NCI-H446 (cell line): ENCODE results near the gene TXNL1.
A peak's percentile ranks its signal among the peaks of the same experiment; 100 is the strongest.
"Not testable (repeated sequence)": the region's sequence is repeated elsewhere in the genome, so short reads cannot be mapped to it uniquely, and the experiment has no call there.

Experiments
- DNase-seq, 2 experiments: peaks; one replicate each; lab custom pipeline; 2025; lab: John Stamatoyannopoulos, UW

The TXNL1 gene

DNA sequence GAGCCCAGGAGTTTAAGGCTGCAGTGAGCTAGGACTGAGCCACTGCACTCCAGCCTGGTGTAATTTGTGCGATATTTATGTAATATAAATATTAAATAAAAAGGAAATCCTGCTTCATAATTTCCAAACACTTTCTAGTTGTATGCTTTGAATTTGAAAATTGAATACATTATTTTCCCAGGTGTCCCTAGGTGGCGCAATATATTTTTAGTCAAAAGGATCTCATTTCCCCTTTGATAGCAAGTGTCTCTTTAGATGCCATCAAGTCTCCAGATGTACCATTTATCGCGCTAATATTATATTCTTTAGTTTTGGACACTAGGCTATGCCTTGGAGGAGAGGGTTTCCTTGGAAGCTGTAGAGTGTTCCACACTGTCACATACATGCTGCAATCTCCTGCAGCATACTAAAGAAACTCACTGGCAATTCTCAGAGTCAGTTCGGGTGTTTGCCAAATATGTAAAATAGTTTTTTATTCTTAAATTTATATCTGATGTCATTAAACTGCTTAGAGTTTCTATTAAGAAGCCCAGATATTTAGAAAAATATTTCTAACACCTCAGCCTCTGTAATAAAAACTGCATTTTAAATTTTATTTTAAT is 7.1 kb upstream of the TXNL1 start:
- DNase-seq = peak in 1 of 2 experiments; percentile 18

DNA sequence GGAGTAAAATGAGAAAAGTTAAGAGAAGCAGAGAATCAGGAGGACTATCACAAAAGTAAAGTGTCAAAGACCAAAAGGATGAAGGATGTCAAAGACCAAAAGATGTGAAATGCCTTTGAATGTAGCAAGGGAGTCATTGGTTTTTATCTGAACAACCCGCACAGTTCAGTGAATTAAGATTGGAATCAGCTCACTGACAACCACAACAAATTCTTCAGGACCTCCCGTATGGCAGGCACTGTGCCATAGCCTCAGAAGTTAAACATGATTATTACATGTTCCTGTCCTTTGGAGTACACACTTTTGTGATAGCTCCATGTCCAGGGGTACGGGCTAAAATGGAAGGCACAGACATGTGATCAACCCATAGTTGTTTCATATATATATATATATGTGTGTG is 5.0 kb upstream of the TXNL1 start:
- no peak for DNase-seq

DNA sequence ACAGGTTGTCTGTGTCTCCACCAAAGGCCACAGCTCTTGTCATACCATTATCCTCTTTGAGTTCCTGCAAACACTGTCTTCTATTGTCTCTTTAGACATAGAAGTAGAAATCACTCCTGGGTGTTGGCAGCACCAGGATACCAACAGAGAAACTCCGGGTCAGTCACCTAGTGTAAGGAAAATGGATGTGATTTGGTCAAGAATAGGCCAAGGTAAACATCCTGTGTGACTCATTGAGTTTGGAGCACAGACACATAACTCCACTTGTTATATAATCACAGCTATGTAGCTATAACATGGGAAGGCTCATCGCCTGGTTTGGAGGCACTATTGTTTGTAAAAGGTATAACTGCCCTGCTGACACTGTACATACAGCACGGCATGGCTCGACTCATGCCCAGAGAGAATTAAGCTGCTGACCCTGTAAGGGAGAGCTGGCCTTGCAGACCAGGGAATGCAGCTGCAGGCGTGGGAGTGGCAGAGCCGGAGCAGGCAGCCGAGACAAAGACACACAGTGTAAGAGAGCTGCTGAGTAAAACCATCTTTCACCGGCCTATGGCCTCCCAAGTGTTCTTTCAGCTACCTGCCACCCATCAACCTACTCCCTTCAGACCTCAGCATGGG is 3.4 kb upstream of the TXNL1 start:
- no peak for DNase-seq

DNA sequence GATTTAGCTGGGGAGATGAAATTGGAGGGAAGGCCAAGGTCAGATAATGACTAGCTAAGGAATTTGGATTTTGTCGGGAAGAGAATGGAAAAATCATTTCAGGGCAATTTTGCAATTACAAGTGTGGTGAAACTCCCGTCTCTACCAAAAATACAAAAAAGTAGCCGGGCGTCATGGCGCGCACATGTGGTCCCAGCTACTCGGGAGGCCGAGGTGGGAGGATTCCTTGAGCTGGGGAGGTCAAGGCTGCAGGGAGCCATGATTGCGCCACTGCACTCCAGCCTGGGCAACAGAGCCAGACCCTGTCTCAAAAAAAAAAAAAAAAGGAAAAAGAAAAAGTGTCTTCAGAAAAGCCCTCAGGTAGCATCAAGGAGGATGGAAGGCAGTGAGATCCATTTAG is 1.2 kb upstream of the TXNL1 start:
- no peak for DNase-seq

DNA sequence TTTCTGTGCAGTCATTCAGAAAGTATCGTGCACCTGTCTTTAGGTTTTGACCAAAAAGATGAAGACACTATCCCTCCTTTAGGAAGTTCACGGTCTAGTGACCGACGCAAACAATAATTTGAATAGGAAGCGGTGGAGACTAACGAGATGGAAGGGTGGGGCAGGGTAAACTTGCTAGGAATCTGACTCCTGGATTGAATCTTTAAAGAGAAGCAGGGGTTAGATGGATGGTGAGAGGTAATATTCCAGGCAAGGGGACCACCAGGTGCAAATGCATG is 651 bp upstream of the TXNL1 start:
- DNase-seq = no peak

DNA sequence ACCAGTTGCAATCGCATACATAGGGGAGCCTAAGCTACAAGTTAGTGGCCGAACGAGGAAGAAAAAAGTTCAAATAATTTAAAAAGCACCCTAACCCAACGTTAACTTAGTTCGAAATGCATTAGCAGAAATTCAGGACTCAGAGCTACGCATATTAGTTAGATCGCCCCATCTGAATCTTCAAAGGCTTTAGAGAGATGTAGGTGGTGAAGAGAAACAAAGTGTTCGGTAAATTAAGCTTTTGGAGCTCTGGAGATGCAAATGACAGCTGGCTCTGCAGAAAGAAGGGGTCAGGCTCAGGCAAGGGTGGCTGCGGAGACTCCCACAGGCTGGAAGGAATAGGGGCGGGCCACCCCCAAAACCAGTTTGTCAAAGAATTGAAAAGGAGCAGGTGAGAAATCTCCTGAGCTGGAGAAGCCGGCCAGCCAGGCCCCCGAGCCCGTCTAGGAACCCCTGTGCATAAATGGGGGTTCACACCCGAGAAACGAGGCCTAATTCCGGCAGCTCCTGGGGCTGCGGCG is 621 bp downstream of the TXNL1 start:
- no peak for DNase-seq

DNA sequence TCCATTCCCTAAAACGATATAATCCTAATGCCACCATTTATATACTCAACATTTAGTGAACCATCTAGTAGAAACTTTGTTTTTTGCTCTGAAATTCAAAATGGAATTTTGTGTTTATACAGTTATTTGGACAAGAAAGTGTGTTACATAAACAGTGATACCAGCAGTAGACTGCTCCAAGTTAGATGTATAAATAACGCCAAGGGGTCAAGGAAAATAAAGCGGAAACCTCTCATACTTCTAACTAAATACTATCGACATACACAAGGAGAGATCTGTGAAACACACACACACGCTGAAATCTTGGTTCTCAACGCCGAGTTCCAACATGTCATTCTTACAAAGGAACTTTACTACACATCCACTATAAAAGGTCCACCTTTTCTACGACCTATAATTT is 1.2 kb downstream of the TXNL1 start:
- DNase-seq = no peak

DNA sequence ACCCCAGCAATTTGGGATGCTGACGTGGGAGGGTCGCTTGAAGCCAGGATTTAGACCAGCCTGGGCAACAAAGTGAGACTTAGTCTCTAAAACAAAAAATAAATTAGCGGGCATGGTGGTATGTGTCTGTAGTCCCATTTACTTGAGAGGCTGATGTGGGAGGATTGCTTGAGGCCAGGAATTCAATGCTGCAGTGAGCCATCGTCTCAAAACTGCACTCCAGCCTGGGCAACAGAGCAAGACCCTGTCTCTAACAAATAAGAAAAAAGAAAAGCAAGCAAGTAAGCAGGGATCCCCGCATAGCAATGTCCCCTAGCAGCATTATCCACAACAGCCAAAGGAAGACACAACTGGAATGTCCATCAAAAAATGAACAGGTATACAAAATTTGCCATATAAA is 3.4 kb downstream of the TXNL1 start:
- DNase-seq = no peak

DNA sequence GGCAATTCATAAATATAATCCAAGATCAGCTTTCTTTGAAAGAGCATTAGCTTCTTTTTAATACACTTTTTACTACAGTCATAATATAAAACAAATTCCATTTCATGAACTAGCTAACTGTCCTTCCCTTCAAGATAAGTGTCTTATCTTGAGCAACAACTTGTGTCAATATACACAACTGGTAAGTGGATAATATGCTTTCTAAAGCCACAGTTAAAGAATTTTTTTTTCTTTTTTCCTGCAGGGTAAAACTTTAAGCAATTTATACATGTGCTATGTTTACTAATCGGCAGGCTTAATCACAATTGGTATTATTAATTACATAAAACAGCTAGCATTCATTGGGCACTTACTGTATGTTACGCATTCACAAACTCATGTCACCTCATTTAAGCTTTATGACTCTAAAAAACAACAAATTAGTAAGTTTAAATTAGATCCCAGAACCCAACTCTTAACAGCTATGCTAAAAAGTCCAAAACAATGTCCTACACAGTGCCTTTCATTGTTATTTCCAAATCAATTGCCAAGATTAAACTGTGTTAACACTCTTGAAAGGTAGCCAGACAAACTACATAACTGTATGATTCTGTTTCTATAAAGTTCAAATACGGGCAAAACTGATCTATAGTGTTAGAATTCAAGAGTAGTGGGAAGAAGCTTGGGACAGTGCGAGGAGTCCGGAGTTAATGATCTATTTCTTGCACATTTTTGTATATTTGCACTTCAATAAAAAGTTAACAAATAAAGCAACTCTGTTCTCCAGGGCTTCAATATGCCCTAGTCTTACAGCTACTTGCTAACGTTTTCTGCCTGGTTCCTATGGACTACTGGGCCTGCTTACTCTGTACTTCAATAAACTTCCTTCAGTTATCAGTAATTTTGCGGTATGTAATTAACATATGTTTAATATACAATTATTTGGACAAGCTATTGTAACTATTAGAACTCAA is 6.0 kb downstream of the TXNL1 start:
- no peak for DNase-seq

DNA sequence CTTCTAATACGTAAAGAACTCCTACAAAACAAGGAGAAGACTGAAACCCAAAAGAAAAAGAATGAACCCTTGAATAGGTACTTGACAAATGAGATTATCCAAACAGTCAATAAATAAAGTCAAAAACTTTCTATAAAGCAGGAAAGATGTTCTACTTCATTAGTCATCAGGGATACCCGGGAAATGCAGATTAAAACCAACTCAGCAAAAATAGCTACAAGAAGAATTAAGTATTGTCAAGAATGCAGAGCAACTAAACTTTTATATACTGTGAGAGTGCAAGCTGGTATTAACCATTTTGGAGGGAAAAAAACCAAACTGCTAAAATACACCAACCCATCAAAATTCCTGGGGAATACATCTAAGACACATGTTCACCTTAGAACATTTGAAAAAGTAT is 10.4 kb downstream of the TXNL1 start:
- DNase-seq = no peak

DNA sequence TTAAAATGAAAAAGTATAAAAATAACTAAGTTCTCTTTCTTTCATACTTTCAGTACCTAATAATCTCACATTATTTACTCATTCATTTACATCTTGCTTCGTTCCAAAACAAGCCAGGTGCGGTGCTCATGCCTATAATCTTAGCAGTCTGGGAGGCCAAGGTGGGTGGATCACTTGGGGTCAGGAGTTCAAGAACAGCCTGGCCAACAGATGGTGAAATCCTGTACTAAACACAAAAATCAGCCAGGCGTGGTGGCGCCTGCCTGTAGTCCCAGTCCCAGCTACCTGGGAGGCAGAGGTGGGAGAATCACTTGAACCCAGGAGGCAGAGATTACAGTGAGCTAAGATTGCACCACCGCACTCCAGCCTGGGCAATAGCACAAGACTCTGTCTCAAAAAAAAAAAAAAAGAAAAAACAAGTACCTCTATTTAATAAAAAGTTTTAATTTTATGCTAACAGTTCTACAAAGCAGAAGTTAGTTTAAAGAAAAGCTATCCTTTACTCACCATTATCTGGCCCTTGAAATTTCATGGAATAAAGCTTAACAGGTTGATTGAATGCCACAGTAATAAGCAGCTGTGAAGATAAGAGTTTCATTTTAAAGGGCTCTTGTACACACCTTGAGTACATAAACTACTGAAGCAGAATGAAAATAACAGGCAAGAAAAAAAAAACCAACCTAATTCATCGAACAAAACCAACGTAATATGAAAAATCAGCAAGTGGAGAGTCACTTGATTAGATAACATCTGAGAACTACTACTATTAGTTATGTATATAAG is 22.5 kb downstream of the TXNL1 start:
- no peak for DNase-seq

DNA sequence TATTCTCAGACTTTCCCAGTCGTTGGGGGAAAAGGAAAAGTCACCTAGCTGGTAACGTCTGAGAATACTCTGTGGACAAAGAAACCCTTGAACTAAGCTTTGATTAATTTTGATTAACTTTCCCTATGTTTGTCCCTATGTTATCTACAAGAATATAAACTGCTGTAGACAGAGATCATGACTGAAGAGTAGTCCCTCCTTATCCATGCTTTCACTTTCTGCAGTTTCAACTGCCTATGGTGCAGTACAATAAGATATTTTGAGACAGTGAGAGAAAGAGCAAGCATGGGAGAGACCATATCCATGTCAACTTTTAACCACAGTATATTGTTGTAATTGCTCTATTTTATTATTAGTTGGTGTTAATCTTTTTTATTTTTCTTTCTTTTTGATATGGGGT is 31.8 kb downstream of the TXNL1 start:
- no peak for DNase-seq

DNA sequence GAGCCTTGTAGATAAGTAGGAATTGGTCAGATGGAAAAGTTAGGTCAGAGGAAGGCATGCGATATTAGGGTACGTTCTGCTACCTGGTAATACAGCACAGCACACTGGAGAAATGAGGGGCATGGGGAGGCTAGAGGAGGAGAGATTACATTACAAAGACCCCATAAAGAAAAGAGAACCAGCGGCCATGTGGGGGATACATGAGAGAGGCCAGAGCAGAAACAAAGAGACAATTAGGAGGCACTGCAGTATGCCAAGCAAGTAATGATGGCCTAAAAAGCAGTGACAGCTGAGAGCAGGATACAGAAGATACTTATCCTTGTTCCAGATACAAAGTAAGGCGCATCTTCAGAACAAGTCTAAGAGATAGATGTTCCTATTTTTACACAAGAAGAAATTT is 40.0 kb downstream of the TXNL1 start:
- no peak for DNase-seq

DNA sequence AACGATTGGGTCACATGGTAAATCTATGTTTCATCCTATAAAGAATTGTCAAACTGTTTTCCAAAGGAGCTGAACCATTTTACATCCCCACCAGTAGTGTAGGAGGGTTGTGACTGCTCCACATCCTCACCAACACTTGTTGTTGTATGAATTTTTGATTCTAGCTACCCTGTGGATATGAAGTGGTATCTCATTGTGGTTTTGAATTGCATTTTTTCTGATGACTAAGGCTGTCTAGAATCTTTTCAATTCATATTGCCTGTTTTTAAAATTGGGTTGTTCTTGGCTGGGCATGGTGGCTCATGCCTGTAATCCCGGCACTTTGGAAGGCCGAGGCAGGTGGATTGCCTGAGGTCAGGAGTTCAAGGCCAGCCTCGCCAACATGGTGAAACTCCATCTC is 44.5 kb downstream of the TXNL1 start:
- DNase-seq = no peak

DNA sequence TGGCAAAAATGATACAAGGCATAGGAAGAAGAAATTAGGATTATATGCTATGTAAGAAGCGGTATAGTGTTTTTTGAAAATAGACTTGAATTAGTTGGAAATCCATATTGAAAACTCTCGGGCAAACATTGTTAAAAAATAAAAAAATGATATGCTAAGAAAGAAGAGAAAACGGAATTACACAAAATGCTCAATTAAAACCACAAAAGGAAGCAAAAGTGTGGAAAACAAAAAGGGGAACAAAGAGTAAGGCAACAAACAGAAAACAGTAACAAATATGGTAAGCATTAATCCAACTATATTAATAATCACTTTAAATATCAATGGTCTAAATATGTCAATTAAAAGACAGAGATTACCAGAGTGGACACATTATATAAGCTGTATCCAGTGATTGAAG is 58.4 kb downstream of the TXNL1 start:
- no peak for DNase-seq

DNA sequence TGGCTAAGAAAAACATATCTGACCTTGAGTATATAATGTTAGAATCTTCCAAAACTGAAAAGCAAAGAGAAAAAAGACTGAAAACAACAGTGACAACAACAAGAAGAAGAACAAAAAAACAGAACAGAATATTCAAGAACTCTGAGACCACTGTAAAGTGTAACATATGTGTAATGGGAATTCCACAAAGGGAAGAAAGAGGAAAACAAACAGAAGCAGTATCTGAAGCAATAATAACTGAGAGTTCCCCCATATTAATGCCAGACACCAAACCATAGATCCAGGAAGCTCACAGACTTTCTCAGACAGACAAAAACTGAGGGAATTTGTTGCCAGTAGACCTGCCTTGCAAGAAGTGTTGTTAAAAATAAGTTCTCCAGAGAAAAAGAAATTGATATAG is 58.9 kb downstream of the TXNL1 start:
- DNase-seq = no peak

DNA sequence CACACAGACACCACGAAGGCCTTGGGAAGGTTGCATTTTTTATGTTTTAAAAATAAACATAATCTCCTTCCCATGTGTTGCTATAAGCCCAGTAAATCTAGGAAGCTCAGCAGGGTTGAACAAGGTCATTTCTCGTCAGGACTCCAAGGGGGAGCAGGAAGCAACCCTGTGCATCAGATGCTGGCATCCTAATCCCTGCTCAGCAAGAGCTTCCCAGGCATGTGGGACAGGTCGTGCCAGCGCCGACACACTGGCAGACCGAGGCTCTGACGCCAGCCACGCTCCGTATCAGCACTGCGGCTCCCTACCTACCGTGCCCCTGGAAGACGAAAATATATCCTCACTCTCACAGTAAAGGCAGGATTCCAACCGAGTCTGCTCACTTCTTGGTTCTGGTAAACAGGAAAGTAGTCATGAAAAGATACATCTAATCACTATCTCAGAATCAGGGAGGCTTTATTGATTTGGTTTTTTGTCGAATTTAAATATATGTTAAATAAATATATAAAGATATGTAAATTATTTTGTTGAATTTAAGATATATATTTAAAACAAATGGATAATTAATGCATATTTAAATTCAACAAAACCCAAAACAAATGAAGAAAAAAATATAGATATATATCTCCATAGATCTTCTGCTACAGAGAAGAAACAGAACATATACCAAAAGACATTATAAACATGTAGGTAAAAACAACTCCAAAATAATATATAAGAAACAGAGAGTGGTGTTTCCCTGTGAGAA is 61.4 kb downstream of the TXNL1 start:
- DNase-seq = peak in 1 of 2 experiments; percentile 40

DNA sequence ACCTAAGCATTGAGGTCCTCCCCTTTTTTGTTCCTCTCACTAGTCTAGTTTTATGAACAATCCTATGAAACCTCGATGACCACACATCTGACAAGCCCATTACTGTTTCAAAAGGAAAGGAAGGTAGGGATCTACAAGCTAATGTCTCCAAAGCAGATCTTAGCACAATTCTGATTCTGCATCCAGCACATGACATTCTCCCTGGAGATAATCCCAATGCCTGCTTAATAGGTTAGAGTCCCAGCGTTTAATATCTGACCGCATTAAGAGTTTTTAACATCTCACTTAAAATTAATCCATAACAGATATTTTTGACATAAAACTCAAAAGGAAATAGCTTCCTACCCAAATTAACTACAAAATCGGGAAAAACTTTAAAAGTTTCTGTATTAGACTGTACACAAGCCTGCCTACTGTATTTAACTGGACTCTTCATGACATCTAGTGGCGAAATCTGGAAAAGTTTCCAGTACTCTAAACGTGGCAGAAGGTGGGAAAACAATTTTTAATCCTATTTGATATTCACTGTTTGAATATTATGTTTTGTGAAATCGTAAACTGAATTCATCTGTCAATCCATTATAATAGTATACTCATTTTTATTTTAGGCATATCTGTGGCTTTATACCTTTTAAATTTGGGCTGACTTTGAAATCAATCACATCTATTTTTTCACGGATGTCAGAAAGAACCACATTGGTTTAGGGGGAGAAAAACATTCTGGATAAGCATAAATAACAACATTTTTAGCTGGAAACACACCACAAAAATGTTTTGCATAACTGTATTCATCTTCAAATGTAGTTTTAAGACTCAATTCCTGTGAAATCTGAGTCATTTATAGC is 62.4 kb downstream of the TXNL1 start:
- peak; percentile 51 to 75 for DNase-seq

DNA sequence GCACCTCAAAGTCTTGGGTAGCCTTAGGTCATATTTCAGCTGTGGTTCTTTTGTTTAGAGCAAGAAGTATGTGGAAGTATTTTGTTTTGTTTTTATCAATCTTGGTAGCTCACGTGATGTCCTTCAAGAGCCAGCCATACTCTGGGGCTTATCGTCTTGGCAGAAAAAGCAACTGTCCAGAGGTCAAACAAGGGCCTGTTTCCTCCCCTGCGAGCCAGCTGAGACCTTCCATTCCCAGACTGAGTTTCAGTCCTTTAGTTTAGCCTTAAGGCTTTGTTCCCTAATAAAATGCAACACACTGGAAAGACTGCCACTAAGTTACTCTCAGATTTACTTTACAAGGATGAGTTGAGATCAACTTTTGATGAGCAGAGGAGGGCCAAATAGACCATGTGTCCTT is 63.5 kb downstream of the TXNL1 start:
- no peak for DNase-seq

DNA sequence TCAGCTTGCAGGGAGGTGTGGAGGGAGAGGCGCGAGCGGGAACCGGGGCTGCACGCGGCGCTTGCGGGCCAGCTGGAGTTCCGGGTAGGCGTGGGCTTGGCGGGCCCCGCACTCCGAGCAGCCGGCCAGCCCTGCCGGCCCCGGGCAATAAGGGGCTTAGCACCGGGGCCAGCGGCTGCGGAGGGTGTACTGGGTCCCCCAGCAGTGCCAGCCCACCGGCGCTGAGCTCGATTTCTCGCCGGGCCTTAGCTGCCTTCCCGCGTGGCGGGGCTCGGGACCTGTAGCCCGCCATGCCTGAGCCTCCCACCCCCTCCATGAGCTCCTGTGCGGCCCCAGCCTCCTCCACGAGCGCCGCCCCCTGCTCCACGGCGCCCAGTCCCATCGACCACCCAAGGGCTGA is 66.1 kb downstream of the TXNL1 start:
- not testable (repeated sequence) for DNase-seq

DNA sequence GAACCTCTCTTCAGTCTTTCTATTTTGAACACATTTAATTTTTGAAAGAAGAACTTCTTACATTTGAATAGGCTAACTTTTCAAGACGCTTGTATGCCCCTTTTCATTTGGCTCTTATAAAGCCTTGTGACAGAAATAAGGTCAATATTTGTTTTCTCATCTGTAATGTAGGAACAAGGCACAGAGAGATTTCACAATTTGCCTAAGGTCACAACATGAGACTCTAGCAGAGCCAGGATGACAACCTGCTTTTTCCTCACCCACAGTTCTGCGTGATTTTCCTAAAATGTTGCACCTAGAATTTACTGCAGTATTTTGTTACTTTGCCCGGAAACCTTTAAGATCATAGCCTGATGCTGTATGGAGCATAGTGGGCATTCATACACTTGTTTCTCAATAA is 67.4 kb downstream of the TXNL1 start:
- DNase-seq = no peak
